Measurements from ENCODE around the gene DNAJC3.
"Not testable (repeated sequence)": the region's sequence is repeated elsewhere in the genome, so short reads cannot be mapped to it uniquely, and the experiment has no call there.

Gene DNAJC3

DNA sequence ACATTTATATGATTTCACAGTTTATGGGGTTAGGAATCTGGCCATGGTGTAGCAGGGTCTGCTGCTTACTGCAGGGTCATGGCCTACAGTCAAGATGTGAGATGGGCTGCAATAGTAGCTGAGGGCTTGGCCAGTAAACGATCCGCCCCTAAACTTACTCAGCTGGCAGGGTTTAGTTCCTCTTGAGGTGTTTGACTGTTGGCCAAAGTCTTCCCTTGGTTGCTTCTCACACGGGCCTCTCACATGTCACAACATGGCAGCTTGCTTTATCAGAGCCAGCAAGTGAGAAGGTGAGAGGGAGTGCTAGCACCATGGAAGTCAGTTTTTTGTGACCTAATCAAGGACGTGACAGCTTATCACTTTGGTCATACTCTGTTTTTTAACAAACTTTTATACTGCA lies 77.1 kb downstream of the DNAJC3 start:
- TF ChIP-seq, protein P1, sequence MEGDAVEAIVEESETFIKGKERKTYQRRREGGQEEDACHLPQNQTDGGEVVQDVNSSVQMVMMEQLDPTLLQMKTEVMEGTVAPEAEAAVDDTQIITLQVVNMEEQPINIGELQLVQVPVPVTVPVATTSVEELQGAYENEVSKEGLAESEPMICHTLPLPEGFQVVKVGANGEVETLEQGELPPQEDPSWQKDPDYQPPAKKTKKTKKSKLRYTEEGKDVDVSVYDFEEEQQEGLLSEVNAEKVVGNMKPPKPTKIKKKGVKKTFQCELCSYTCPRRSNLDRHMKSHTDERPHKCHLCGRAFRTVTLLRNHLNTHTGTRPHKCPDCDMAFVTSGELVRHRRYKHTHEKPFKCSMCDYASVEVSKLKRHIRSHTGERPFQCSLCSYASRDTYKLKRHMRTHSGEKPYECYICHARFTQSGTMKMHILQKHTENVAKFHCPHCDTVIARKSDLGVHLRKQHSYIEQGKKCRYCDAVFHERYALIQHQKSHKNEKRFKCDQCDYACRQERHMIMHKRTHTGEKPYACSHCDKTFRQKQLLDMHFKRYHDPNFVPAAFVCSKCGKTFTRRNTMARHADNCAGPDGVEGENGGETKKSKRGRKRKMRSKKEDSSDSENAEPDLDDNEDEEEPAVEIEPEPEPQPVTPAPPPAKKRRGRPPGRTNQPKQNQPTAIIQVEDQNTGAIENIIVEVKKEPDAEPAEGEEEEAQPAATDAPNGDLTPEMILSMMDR (conservative IDR thresholded peaks at IDR 0.05), result no peak
- TF ChIP-seq ZFX (IDR thresholded peaks at IDR 0.05), result no peak
- H3K27ac ChIP-seq, result no peak overlapping the region

DNA sequence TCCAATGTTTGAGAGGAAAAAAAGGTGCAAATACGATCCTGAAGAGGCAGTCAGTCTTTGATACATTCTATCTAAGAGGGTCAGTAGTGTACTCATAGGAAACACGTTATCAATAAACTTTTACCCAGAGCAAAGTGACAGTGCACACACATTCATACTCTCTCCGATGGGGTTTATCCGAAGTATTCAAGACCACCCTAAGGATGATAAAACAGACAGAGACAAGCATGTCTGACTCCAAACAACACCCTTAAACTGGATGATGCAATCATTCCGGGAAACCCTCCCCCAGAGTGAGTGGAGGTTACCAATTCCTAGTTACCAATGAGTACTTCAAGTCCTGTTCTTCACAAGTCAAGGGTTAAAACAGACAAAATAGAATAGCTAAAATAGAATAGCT lies 79.1 kb downstream of the DNAJC3 start:
- no peak overlapping the region for H3K27ac ChIP-seq
- TF ChIP-seq, protein P1 (conservative IDR thresholded peaks at IDR 0.05), result no peak
- TF ChIP-seq ZFX (IDR thresholded peaks at IDR 0.05), result no peak

DNA sequence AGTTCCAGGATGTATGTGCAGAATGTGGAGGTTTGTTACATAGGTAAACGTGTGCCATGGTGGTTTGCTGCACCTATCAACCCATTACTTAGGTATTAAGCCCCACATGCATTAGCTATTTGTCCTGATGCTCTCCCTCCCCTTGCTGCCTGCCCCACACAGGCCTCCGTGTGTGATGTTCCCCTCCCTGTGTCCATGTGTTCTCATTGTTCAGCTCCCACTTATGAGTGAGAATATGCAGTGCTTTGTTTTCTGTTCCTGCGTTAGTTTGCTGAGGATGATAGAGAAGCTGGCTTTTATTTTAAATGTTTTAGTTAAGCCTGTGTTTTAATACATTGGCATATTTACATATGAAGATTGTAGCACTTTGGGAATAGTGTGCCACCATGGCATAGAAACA lies 85.7 kb downstream of the DNAJC3 start:
- H3K27ac ChIP-seq, result not testable (repeated sequence)

DNA sequence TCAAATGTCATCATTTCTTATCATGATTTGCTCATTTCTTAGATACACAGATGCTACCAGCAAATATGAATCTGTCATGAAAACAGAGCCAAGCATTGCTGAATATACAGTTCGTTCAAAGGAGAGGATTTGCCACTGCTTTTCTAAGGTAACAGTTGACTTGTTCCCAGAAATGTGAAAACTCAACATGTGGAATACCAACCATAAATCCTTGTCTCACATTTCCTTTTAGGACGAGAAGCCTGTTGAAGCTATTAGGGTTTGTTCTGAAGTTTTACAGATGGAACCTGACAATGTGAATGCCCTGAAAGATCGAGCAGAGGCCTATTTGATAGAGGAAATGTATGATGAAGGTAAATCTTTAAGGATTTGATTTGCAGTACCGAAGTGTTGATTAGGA lies 86.7 kb downstream of the DNAJC3 start:
- TF ChIP-seq, protein P1 (conservative IDR thresholded peaks at IDR 0.05), result no peak
- no peak for TF ChIP-seq ZFX (IDR thresholded peaks at IDR 0.05)

DNA sequence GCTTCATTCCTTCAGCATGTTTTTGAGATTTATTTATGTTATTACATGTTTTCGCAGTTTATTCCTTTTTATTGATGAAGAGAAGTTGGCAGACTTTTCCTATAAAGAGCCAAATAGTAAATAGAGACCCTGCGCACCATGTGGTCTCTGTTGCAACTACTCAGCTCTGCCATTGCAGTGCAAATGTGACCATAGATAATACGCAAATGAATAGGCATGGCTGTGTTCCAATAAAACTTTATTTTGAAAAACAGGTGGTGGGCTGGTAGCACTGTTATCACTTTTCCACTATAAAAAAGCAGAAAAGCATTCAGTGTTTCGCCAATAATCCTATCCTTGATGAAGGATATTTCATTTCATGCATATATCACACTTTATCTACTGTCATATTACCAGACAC lies 95.0 kb downstream of the DNAJC3 start:
- TF ChIP-seq, protein P1 (conservative IDR thresholded peaks at IDR 0.05), result no peak
- no peak overlapping the region for H3K27ac ChIP-seq

More for the DNA sequence above, 86.7 kb downstream of the DNAJC3 start:
- H3K27ac ChIP-seq, result no peak overlapping the region

DNA sequence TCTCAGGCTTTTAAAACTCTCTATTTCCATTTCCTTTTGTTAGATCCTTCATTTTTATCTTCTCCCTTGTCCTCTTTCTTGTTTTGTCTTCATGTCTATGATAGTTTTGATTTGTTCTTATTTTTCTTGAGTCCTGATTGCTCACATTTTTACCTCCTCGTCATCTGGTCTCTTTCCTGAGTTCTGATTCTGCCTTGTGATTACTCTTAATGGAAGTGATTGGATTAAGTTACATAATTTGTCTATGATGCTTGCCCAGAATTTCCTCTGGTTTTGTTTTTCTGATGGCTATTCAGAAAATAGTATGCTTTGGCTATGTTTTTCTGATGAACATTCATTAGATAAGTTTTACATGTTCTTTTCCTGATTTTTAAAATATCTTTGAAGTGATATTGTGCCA lies 102.6 kb downstream of the DNAJC3 start:
- no peak overlapping the region for H3K27ac ChIP-seq
- TF ChIP-seq, protein P1 (conservative IDR thresholded peaks at IDR 0.05), result no peak
- no peak for TF ChIP-seq ZFX (IDR thresholded peaks at IDR 0.05)

DNA sequence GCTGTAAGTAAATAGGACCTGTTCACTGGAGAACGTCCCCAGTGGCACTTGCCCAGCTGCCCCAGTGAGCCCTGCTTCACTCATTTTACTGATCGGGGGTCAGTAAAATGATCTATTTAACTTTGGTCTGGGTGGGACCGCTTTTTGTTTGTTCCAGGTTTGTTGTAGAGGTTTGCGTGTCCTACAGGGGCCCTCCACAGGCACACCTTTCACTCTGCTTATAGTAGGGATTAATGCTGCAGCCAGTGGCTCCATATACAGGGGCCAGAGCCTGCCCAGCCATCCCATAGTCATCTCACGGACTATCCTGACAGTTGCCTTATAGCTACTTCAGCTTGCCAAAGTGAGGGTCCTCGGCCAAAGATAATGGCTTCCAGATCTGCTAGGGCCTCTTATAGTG lies 104.1 kb downstream of the DNAJC3 start:
- H3K27ac ChIP-seq, result no peak overlapping the region
- TF ChIP-seq, protein P1 (conservative IDR thresholded peaks at IDR 0.05), result no peak
- no peak for TF ChIP-seq ZFX (IDR thresholded peaks at IDR 0.05)

DNA sequence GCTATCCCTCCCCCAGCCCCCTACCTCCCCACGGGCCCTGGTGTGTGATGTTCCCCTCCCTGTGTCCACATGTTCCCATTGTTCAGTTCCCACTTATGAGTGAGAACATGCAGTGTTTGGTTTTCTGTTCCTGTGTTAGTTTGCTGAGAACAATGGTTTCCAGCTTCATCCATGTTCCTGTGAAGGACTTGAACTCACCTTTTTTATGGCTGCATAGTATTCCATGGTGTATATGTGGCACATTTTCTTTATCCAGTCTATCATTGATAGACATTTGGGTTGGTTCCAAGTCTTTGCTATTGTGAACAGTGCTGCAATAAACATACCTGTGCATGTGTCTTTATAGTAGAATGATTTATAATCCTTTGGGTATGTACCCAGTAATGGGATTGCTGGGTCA lies 105.0 kb downstream of the DNAJC3 start:
- H3K27ac ChIP-seq, result not testable (repeated sequence)

DNA sequence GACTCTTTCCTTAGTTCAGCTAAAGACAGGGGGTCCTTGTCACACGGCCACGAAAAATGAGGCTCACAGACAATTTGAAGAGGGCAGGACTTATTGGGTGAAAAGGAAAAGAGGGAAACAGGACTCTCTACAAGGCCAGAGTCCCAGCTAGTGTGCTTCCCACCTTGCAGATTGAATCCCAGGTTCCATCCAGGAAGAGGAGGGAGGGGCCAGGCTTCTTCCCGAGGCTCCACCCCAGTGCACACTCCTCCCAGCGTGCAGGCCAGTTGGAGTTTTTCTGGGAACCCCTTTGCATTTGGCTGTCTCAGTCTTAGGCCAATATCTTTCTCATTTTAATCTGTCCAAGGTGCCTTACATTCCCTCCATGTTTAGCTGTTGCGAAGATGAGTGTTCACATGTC lies 106.8 kb downstream of the DNAJC3 start:
- no peak for TF ChIP-seq ZFX (IDR thresholded peaks at IDR 0.05)
- TF ChIP-seq, protein P1 (conservative IDR thresholded peaks at IDR 0.05), result no peak
- no peak overlapping the region for H3K27ac ChIP-seq

Measured in C4-2B (cell line).